ENCODE measurements around the gene PRR4. TPM values are rescaled to one million over a fixed set of nuclear protein-coding genes. Genes with fewer than 3 reads are reported as not detected.

PRR4 gene
- total RNA-seq, 1 donor from 2014 or later, result 1.2 TPM

DNA sequence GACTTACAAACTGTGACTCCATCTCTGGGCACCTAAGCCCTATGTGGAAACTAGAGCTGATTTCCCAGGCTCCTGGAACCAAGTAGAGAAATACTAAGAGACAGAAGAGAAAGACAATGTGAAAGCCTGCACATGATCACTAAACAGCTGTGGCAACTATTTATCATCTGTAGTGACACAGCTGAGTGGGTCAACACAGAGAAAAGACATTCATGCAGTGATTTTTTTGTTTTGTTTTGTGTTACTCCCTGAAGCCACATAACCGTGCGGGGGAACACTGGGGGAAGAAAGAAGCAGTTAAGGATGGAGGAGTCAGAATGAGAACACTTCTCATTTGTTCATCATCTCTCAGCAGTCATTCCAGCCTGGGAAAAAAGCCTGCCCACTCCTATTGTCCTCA, 1.5 kb downstream of the PRR4 start:
- no peak for DNase-seq (ENCODE audit: low read depth)
- H3K4me3 ChIP-seq (ENCODE audit: low read depth, low read length), result no peak overlapping the region
- TF ChIP-seq, protein P1, sequence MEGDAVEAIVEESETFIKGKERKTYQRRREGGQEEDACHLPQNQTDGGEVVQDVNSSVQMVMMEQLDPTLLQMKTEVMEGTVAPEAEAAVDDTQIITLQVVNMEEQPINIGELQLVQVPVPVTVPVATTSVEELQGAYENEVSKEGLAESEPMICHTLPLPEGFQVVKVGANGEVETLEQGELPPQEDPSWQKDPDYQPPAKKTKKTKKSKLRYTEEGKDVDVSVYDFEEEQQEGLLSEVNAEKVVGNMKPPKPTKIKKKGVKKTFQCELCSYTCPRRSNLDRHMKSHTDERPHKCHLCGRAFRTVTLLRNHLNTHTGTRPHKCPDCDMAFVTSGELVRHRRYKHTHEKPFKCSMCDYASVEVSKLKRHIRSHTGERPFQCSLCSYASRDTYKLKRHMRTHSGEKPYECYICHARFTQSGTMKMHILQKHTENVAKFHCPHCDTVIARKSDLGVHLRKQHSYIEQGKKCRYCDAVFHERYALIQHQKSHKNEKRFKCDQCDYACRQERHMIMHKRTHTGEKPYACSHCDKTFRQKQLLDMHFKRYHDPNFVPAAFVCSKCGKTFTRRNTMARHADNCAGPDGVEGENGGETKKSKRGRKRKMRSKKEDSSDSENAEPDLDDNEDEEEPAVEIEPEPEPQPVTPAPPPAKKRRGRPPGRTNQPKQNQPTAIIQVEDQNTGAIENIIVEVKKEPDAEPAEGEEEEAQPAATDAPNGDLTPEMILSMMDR (conservative IDR thresholded peaks at IDR 0.05; ENCODE audit: low read depth, low read length), result no peak

DNA sequence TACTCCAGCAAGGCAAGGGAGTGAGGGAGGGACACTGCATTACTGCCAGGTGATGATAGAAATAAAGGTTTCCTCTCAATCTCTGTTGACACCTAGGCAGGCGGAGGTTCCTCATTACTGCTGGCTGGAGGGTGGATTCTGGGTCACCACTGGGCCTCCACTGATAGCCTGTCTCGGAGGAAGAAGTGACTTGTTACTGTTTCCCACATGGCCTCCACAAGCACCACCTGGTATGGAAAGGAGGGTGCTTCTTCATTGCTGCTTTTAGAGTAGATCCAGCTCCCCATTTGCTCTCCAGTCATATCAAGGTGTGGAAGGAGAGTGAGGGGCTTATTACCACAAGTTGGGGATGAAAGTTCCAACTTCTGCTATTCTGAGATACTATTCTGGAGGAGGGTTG, 6.4 kb downstream of the PRR4 start:
- H3K4me3 ChIP-seq (ENCODE audit: low read depth, low read length), result no peak overlapping the region
- TF ChIP-seq, protein P1 (conservative IDR thresholded peaks at IDR 0.05; ENCODE audit: low read depth, low read length), result no peak
- DNase-seq (ENCODE audit: low read depth), result no peak

DNA sequence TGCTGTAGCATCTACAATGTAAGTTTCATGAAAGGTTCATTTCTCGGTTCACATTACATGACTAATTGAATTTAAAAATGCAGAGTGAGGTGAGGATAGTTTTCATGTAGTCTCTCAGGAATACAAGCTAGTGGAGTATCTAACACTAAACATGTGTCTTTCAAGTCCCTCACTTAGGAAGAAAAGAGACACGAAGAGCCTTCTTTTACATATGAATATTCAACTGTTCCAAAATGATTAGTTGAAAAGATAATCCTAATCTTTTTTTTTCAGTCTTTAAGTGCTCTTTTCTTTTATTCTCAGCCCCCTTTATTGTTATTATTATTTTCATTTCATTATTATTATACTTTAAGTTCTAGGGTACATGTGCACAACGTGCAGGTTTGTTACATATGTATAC, 10.8 kb downstream of the PRR4 start:
- TF ChIP-seq, protein P1 (conservative IDR thresholded peaks at IDR 0.05; ENCODE audit: low read depth, low read length), result no peak
- no peak for DNase-seq (ENCODE audit: low read depth)
- no peak overlapping the region for H3K4me3 ChIP-seq (ENCODE audit: low read depth, low read length)

DNA sequence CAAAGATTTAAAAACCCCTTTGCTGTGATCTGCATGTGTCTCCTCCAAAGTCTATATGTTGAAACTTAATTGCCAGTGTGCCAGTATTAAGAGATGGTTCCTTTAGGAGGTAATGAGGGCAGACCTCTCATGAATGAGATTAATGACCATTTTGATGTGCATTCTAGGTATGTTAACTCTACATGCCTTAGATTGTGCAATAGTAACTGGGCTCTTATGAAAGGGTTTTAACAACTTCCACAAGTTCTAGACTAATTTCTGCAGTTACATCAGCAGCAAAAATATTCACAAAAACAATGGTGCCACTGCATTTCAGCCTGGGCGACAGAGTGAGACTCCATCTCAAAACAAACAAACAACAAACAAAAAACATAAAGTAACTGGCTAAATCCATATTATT, 19.3 kb downstream of the PRR4 start:
- no peak for DNase-seq (ENCODE audit: low read depth)
- no peak overlapping the region for H3K4me3 ChIP-seq (ENCODE audit: low read depth, low read length)
- TF ChIP-seq, protein P1 (conservative IDR thresholded peaks at IDR 0.05; ENCODE audit: low read depth, low read length), result no peak

DNA sequence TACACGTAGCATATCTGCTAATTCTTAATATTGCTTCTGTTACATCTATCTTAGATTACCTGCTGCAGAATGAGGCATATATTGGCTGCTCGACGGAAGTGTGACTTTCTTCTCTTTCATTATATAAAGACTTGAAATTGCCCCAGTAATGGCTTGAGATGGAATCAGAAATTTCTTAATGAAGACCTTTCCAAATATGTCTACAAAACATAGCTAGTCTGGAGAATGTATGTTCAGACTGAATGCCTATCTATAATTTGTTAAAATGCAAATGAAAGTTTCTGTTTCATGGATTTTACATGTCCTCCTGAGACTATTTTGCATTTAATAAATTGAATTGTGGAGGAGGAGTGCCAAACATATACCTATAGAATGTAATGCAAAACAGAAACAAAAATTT, 23.0 kb downstream of the PRR4 start, which contains the start of gene TAS2R10:
TSS of gene TAS2R10 (minus strand) at position 101 of the 400 bp plus-strand sequence. CDS start at position 12, 89 bp downstream.
- H3K4me3 ChIP-seq (ENCODE audit: low read depth, low read length), result no peak within 1 kb of the TSS
- TF ChIP-seq, protein P1 (conservative IDR thresholded peaks at IDR 0.05; ENCODE audit: low read depth, low read length), result no peak
- DNase-seq (ENCODE audit: low read depth), result no peak

DNA sequence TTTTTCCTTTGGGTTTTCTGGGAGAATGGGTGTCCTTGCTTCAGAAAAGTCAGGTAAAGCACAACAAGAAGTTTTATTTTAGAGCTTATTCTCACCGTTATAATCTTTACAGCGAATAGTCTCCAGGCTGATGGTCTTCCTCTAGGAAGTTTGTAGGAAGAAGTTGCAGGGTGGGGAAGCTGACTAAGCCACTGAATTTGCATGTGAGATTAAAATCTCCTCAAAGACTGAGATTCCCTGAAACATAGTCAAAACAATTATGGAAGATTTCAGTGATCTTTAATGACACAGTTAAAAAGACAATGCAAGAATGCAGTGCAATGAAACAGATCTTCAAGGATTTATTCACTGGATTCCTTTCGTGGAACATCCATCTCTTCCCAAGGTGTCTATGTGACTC, 24.3 kb downstream of the PRR4 start:
- TF ChIP-seq, protein P1 (conservative IDR thresholded peaks at IDR 0.05; ENCODE audit: low read depth, low read length), result no peak
- H3K4me3 ChIP-seq (ENCODE audit: low read depth, low read length), result no peak overlapping the region
- no peak for DNase-seq (ENCODE audit: low read depth)

DNA sequence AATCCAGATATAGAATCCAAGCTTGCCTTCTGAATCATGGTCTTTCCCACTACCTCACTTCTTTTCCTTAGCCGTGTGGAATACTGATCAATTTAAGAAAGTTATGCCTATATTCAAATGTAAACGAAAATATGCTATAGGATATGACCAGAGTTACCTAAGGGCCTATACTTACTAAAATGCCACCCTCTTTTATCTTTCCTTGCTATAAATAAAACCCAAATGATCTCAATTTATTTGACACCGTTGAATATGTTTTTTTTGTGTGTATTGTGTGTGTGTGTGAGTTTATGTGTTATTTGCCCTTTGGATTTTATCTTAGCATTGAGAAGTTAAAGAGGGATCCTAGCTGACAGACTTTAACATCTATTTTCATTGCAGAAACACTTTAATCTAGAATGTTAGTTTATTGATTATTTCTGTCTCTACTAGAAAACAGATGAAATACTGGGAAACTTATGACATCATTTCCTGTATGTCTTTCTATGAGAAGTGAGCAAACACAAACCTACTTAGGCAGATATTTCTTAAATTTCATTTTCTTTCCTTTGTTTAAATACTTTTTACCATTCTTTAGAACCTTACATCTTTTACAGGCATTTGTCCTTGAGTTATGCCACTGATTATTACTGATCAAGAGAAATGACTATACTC, 37.3 kb downstream of the PRR4 start:
- TF ChIP-seq, protein P1 (conservative IDR thresholded peaks at IDR 0.05; ENCODE audit: low read depth, low read length), result no peak
- H3K4me3 ChIP-seq (ENCODE audit: low read depth, low read length), result no peak overlapping the region
- DNase-seq (ENCODE audit: low read depth), result no peak

All from epithelial cell of proximal tubule (primary cell).